Smooth muscle cell (in vitro differentiated cells): ENCODE data around the gene AMPD3. TPM values are rescaled to one million over a fixed set of nuclear protein-coding genes. Genes with fewer than 3 reads are reported as not detected.

Source experiments
- DNase-seq: peaks from one replicate; lab custom pipeline; 2025; ENCODE audit not compliant: unreplicated experiment; lab: John Stamatoyannopoulos, UW
- H2AFZ ChIP-seq: fragments of 200-600 bp; sonication (generic); 2 replicates; pipeline ENCODE4 v1.6.0; 2016; ENCODE audit warnings: antibody characterized with exemption, low read depth, mild to moderate bottlenecking
- H3F3A ChIP-seq: fragments of 200-600 bp; sonication (generic); 2 replicates; pipeline ENCODE4 v1.6.0; 2017; ENCODE audit warnings: antibody characterized with exemption, low read depth
- H3K27ac ChIP-seq: fragments of 200-600 bp; sonication (generic); 2 replicates; pipeline ENCODE4 v1.5.1; 2016; ENCODE audit warnings: low read depth, mild to moderate bottlenecking
- H3K27me3 ChIP-seq: fragments of 200-600 bp; sonication (generic); 2 replicates; pipeline ENCODE4 v1.6.1; 2016; ENCODE audit warnings: low read depth, mild to moderate bottlenecking
- H3K36me3 ChIP-seq: fragments of 200-600 bp; sonication (generic); 2 replicates; pipeline ENCODE4 v1.5.1; 2016; ENCODE audit warnings: low read depth
- H3K4me1 ChIP-seq: fragments of 200-600 bp; sonication (generic); 2 replicates; pipeline ENCODE4 v1.5.1; 2016; ENCODE audit warnings: low read depth
- H3K4me2 ChIP-seq: fragments of 200-600 bp; sonication (generic); 2 replicates; pipeline ENCODE4 v1.6.0; 2016; ENCODE audit warnings: mild to moderate bottlenecking
- H3K4me3 ChIP-seq: fragments of 200-600 bp; sonication (generic); 2 replicates; pipeline ENCODE4 v1.5.1; 2016; ENCODE audit warnings: mild to moderate bottlenecking
- H3K79me2 ChIP-seq: fragments of 200-600 bp; sonication (generic); 2 replicates; pipeline ENCODE4 v1.6.0; 2016; ENCODE audit warnings: low read depth, mild to moderate bottlenecking
- H3K9ac ChIP-seq: fragments of 200-600 bp; sonication (generic); 2 replicates; pipeline ENCODE4 v1.6.0; 2016; ENCODE audit warnings: low read depth
- H3K9me3 ChIP-seq: fragments of 200-600 bp; sonication (generic); replicated peaks from 2 replicates; pipeline ENCODE4 v1.5.1; 2016; ENCODE audit warnings: low read depth
- H4K20me1 ChIP-seq: fragments of 200-600 bp; sonication (generic); 2 replicates; pipeline ENCODE4 v1.6.0; 2016; ENCODE audit warnings: low read depth
- CTCF ChIP-seq: fragments of 200-600 bp; sonication (generic); IDR thresholded peaks from 2 replicates; pipeline ENCODE4 v1.5.1; 2017; ENCODE audit warnings: borderline replicate concordance, mild to moderate bottlenecking, antibody characterized with exemption; ENCODE audit not compliant: insufficient read depth, poor library complexity, severe bottlenecking
- WGBS: methylation state at CpG from one replicate; pipeline ENCODE4 v1.1.7; 2016; ENCODE audit warnings: low lambda C conversion rate; 5-methylcytosine and 5-hydroxymethylcytosine counted together
- polyA plus RNA-seq: library from polyadenylated mRNA; unstranded; fragments of >200 nt; fragmentation: Nextera tagmentation; extraction: Ambion mirVana; gene quantifications from 2 replicates; pipeline ENCODE4 v1.2.1, GENCODE V29; 2016
- total RNA-seq: library from RNA; depleted of rRNA; stranded (reverse); fragments of >200 nt; gene quantifications from 2 replicates; pipeline ENCODE4 v1.2.3, GENCODE V29; 2014

The AMPD3 gene
- total and polyA plus RNA-seq, 2 experiments from 2014 or later: 0.67 to 3.6 TPM

DNA sequence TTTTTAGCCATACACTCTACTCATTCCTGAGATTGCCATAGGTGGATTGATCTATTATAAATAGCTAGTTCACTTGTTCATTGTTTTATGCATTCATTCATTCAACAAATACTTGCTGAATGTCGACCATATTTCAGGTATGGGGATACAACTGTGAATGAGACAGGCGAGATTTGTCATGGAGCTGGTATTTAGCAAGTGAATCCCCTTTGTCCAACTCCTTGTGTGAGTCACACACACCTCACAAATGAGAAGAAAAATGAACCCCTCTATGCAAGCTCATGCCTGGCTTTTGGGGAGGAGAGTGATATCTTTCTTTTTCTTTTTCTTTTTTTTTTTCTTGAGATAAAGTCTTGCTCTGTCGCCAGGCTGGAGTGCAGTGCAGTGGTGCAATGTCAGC lies 1.8 kb upstream of the AMPD3 start:
- no peak for TF ChIP-seq CTCF
- Histone ChIP-seq H3K36me3 (no peaks in the 10 kb centered on the region), H3K27ac (no peak overlapping the region), H3K79me2 (no peaks in the 10 kb centered on the region), H2AFZ (no peak overlapping the region), H3K9ac (no peak overlapping the region), H3K4me2 (no peak overlapping the region), H3F3A (peaks cover 6% of the 10 kb centered on the region), H3K4me3 (no peak overlapping the region), H3K9me3 (no peaks in the 10 kb centered on the region), H3K27me3 (peaks cover 37% of the 10 kb centered on the region), H4K20me1 (no peaks in the 10 kb centered on the region), H3K4me1 (peaks cover 18% of the 10 kb centered on the region)
- WGBS: 76% methylated on average over 3 of the region's 3 CpGs
- DNase-seq: no peak

DNA sequence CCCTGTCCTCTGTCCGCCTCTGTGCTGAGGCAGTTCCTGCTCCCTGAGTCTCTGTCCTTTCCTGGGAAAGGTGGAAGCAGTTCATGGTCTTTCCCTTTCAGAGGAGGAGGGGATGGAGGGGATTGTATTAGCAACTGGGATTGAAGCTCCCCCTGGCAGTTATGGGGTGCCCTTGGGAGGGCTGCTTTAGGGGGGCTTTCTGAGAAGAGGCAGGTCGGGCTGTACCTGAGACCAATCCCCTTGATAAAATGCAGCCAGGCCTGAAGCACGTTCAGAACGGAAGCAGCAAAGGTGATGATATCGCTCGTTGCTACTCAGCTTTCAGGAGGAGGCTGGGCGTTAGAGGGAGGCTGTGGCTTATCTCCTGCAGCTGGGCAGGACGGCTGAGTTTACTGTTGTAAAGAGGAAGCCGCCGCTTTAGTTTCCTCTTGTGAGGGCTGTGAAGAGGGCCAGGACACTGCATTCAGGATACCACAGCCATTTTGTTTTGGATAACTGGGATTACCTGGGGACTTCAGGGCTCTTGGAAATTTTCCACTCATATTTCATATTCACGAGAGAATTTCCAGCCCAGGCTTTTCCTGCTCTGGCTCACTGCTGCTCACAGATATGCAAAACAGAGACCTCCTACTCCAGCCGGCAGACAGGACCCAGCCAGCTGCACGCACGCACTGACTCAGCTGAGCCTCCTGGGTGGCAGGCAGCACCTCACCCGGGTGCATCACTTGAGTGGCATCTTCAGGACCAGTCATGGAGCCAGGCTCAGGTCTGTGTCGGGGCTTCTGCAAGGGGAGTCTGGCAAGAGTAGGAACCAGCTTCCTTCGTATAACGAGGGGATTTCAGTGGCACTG lies 798 bp downstream of the AMPD3 start:
- Histone ChIP-seq H3K79me2 (no peaks in the 10 kb centered on the region), H3K36me3 (no peaks in the 10 kb centered on the region), H3K27ac (peak overlapping the region; percentile 93), H4K20me1 (no peaks in the 10 kb centered on the region), H2AFZ (no peak overlapping the region), H3K4me3 (peak overlapping the region; percentile 28), H3F3A (peaks cover 14% of the 10 kb centered on the region), H3K27me3 (peaks cover 14% of the 10 kb centered on the region), H3K9ac (peak overlapping the region; percentile 86), H3K4me1 (peaks cover 18% of the 10 kb centered on the region), H3K9me3 (no peaks in the 10 kb centered on the region), H3K4me2 (peak overlapping the region; percentile 75)
- TF ChIP-seq CTCF: no peak
- WGBS: 13% methylated on average over 18 of the region's 18 CpGs
- DNase-seq: no peak

DNA sequence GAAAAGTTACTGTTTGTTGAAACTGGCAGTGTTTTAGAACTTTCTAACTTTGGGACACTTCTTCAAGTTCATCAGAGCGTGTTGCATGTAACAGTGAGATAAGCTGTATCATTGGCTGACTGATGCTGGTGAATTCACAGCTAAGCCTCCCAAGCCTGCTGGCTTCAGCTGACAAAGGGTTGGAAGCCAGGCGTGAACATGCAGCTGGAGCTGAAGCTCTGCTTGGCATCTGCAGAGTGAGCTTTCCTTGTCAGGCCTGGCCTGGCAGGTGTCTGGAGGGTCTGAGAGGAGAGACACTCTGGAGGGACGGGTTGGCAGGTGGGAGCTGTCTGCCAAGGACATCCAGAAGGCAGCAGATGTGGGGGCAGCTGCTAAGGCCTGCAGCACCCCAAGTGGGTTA lies 1.5 kb downstream of the AMPD3 start:
- H3K79me2 ChIP-seq: no peaks in the 10 kb centered on the region
- TF ChIP-seq CTCF: no peak
- peak overlapping the region; percentile 93 for H3K27ac ChIP-seq
- peak overlapping the region; percentile 28 for H3K4me3 ChIP-seq
- H3K9me3 ChIP-seq: no peaks in the 10 kb centered on the region
- H2AFZ ChIP-seq: no peak overlapping the region
- no peak overlapping the region for H3K9ac ChIP-seq
- no peaks in the 10 kb centered on the region for H3K36me3 ChIP-seq
- H4K20me1 ChIP-seq: no peaks in the 10 kb centered on the region
- 62% methylated on average over 3 of the region's 3 CpGs for WGBS
- H3F3A ChIP-seq: peaks cover 14% of the 10 kb centered on the region
- peaks cover 8% of the 10 kb centered on the region for H3K27me3 ChIP-seq
- peaks cover 18% of the 10 kb centered on the region for H3K4me1 ChIP-seq
- H3K4me2 ChIP-seq: peak overlapping the region; percentile 75
- DNase-seq: no peak

DNA sequence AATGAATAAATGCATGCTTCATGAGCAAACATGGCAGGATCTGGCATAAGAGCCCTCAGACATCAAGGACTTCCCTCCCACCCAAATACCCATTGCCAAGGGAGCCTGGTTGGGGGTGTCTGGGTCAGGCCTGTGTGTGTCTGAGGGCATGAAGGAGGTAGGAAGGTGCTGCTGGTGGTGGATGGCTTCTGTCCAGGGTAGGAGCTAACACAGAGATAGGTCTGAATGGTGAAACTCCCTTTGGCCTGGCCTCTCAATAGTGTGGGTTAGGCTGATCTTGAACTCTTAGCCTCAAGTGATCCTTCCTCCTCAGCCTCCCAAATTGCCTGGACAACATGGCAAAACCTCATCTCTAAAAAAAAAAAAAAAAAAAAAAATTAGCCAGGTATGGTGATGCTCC lies 2.8 kb downstream of the AMPD3 start:
- Histone ChIP-seq H3K36me3 (no peaks in the 10 kb centered on the region), H3K79me2 (no peaks in the 10 kb centered on the region), H3F3A (peaks cover 14% of the 10 kb centered on the region), H4K20me1 (no peaks in the 10 kb centered on the region), H2AFZ (no peak overlapping the region), H3K9ac (no peak overlapping the region), H3K27ac (no peak overlapping the region), H3K4me3 (no peak overlapping the region), H3K27me3 (peaks cover 4% of the 10 kb centered on the region), H3K9me3 (no peaks in the 10 kb centered on the region), H3K4me1 (peaks cover 18% of the 10 kb centered on the region), H3K4me2 (no peak overlapping the region)
- no peak for DNase-seq
- no peak for TF ChIP-seq CTCF
